MM.1S (cell line): Measurements from ENCODE around the gene KRTAP13-3.

ENCODE experiments used
- DNase-seq: peaks from one replicate; pipeline ENCODE4 v3.0.0-alpha.2; 2015
- H2AFZ ChIP-seq: fragments of 300-600 bp; sonication (generic); 2 replicates; pipeline ENCODE4 v1.6.0; 2016; ENCODE audit warnings: antibody characterized with exemption, low read length
- H3F3A ChIP-seq: fragments of 300-600 bp; sonication (generic); 2 replicates; pipeline ENCODE4 v1.6.1; 2016; ENCODE audit warnings: mild to moderate bottlenecking, antibody characterized with exemption, low read length, moderate library complexity, mixed read lengths; ENCODE audit not compliant: insufficient read depth
- H3K27ac ChIP-seq: fragments of 300-600 bp; sonication (generic); 2 replicates; pipeline ENCODE4 v1.5.1; 2016; ENCODE audit warnings: mild to moderate bottlenecking, low read length
- H3K27me3 ChIP-seq: fragments of 300-600 bp; sonication (generic); replicated peaks from 2 replicates; pipeline ENCODE4 v1.6.0; 2016; ENCODE audit warnings: low read length; ENCODE audit not compliant: insufficient read depth
- H3K36me3 ChIP-seq: fragments of 300-600 bp; sonication (generic); replicated peaks from 2 replicates; pipeline ENCODE4 v1.6.1; 2016; ENCODE audit warnings: mild to moderate bottlenecking, low read length, mixed read lengths; ENCODE audit not compliant: insufficient read depth
- H3K4me1 ChIP-seq: fragments of 300-600 bp; sonication (generic); 2 replicates; pipeline ENCODE4 v1.6.1; 2016; ENCODE audit warnings: low read length, mixed read lengths
- H3K4me2 ChIP-seq: fragments of 300-600 bp; sonication (generic); 2 replicates; pipeline ENCODE4 v1.6.0; 2016; ENCODE audit warnings: low read depth, low read length
- H3K4me3 ChIP-seq: fragments of 300-600 bp; sonication (generic); 2 replicates; pipeline ENCODE4 v1.5.1; 2016; ENCODE audit warnings: low read length, mixed read lengths
- H3K79me2 ChIP-seq: fragments of 300-600 bp; sonication (generic); 2 replicates; pipeline ENCODE4 v1.6.1; 2016; ENCODE audit warnings: mixed run types, low read length, mixed read lengths
- H3K9ac ChIP-seq: fragments of 300-600 bp; sonication (generic); 2 replicates; pipeline ENCODE4 v1.6.1; 2016; ENCODE audit warnings: low read length, mixed read lengths
- H3K9me2 ChIP-seq: fragments of 300-600 bp; sonication (generic); replicated peaks from 2 replicates; pipeline ENCODE4 v1.6.1; 2016; ENCODE audit warnings: mild to moderate bottlenecking, low read length, mixed read lengths; ENCODE audit not compliant: insufficient read depth
- H3K9me3 ChIP-seq: fragments of 300-600 bp; sonication (generic); replicated peaks from 2 replicates; pipeline ENCODE4 v1.6.1; 2016; ENCODE audit warnings: mild to moderate bottlenecking, low read length, mixed read lengths; ENCODE audit not compliant: insufficient read depth
- H4K20me1 ChIP-seq: fragments of 300-600 bp; sonication (generic); 2 replicates; pipeline ENCODE4 v1.6.1; 2016; ENCODE audit warnings: mild to moderate bottlenecking, low read length, moderate library complexity, mixed read lengths; ENCODE audit not compliant: insufficient read depth
- CTCF ChIP-seq: fragments of 300-600 bp; sonication (generic); IDR thresholded peaks from 2 replicates; pipeline ENCODE4 v1.5.1; 2016; ENCODE audit warnings: antibody characterized with exemption, low read length, mixed read lengths
- EZH2 ChIP-seq: fragments of 300-600 bp; sonication (generic); optimal IDR thresholded peaks from 2 replicates; pipeline ENCODE3; 2017; ENCODE audit warnings: low read depth, mild to moderate bottlenecking, antibody characterized with exemption, low read length, mixed read lengths
- EZH2phosphoT487 ChIP-seq: fragments of 300-600 bp; sonication (generic); IDR thresholded peaks from 2 replicates; pipeline ENCODE4 v1.6.1; 2018; ENCODE audit warnings: antibody characterized with exemption, low read length

KRTAP13-3 gene

GRCh38 chr21:30448514-30448913 lies 22.8 kb upstream of the KRTAP13-3 start:
- H3K9me2 ChIP-seq, result no peaks in the 10 kb centered on the region
- H3K27me3 ChIP-seq, result no peaks in the 10 kb centered on the region
- H3K27ac ChIP-seq, result no peak overlapping the region
- no peaks in the 10 kb centered on the region for H3F3A ChIP-seq
- no peak for TF ChIP-seq EZH2
- no peak for TF ChIP-seq EZH2phosphoT487
- TF ChIP-seq CTCF, result no peak
- no peak for DNase-seq
- H4K20me1 ChIP-seq, result no peaks in the 10 kb centered on the region
- H3K4me2 ChIP-seq, result no peak overlapping the region
- no peaks in the 10 kb centered on the region for H3K36me3 ChIP-seq
- H3K79me2 ChIP-seq, result no peaks in the 10 kb centered on the region
- H3K4me1 ChIP-seq, result no peaks in the 10 kb centered on the region
- no peaks in the 10 kb centered on the region for H3K9me3 ChIP-seq
- no peak overlapping the region for H3K4me3 ChIP-seq
- H2AFZ ChIP-seq, result no peak overlapping the region
- no peak overlapping the region for H3K9ac ChIP-seq

DNA sequence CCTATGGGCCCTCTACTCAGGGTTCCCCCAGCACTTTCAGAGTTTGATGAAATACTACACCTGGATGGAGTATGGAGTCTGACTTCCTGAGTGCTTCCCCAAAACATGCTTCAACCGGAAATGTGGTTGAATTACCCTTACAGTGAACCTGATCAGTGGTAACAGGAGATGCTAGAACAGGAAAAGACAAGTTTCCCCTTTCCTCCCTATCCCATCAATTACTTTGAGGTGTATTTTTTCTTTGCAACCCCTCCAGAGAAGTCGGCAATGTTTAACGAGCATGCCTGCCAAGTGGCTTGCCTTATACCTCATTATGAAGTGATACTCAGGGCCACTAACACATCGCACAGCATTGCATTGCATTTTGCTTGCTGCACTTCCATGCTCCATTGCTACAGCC lies 21.3 kb upstream of the KRTAP13-3 start:
- no peak for DNase-seq
- Histone ChIP-seq H3K4me3 (no peak overlapping the region), H3F3A (no peaks in the 10 kb centered on the region), H3K27me3 (no peaks in the 10 kb centered on the region), H3K79me2 (no peaks in the 10 kb centered on the region), H3K27ac (no peak overlapping the region), H3K9ac (no peak overlapping the region), H3K36me3 (no peaks in the 10 kb centered on the region), H3K4me2 (no peak overlapping the region), H4K20me1 (no peaks in the 10 kb centered on the region), H2AFZ (no peak overlapping the region), H3K9me2 (no peaks in the 10 kb centered on the region), H3K4me1 (no peaks in the 10 kb centered on the region), H3K9me3 (no peaks in the 10 kb centered on the region)
- no peak for TF ChIP-seq CTCF
- no peak for TF ChIP-seq EZH2
- TF ChIP-seq EZH2phosphoT487, result no peak

- H3K79me2 ChIP-seq, result no peaks in the 10 kb centered on the region
- no peaks in the 10 kb centered on the region for H3K36me3 ChIP-seq
- no peaks in the 10 kb centered on the region for H3K9me3 ChIP-seq
- H3K4me2 ChIP-seq, result no peak overlapping the region
- no peaks in the 10 kb centered on the region for H3K4me1 ChIP-seq
- H4K20me1 ChIP-seq, result no peaks in the 10 kb centered on the region
- H3K4me3 ChIP-seq, result no peak overlapping the region
- no peak overlapping the region for H3K27ac ChIP-seq
- H3F3A ChIP-seq, result no peaks in the 10 kb centered on the region
- no peak overlapping the region for H2AFZ ChIP-seq
- H3K9ac ChIP-seq, result no peak overlapping the region
- DNase-seq, result no peak
- no peaks in the 10 kb centered on the region for H3K9me2 ChIP-seq
- TF ChIP-seq EZH2, result no peak
- no peak for TF ChIP-seq CTCF
- TF ChIP-seq EZH2phosphoT487, result no peak
- no peaks in the 10 kb centered on the region for H3K27me3 ChIP-seq
Observed at GRCh38 chr21:30444204-30444603, 18.5 kb upstream of the KRTAP13-3 start.

GRCh38 chr21:30443226-30443625 lies 17.5 kb upstream of the KRTAP13-3 start:
- Histone ChIP-seq H3K9me3 (no peaks in the 10 kb centered on the region), H3K36me3 (no peaks in the 10 kb centered on the region), H3K4me3 (no peak overlapping the region), H3K4me2 (no peak overlapping the region), H3K9ac (no peak overlapping the region), H3K9me2 (no peaks in the 10 kb centered on the region), H3K27me3 (no peaks in the 10 kb centered on the region), H3K4me1 (no peaks in the 10 kb centered on the region), H3F3A (no peaks in the 10 kb centered on the region), H3K27ac (no peak overlapping the region), H2AFZ (no peak overlapping the region), H3K79me2 (no peaks in the 10 kb centered on the region), H4K20me1 (no peaks in the 10 kb centered on the region)
- DNase-seq, result no peak
- TF ChIP-seq CTCF, result no peak
- TF ChIP-seq EZH2, result no peak
- TF ChIP-seq EZH2phosphoT487, result no peak
